Forelimb muscle (tissue), 1 donor: ENCODE measurements around the gene PSMA8. TPM values are rescaled to one million over a fixed set of nuclear protein-coding genes. Genes with fewer than 3 reads are reported as not detected.
A peak's percentile ranks its signal among the peaks of the same experiment; 100 is the strongest.
"Not testable (repeated sequence)": the region's sequence is repeated elsewhere in the genome, so short reads cannot be mapped to it uniquely, and the experiment has no call there.

ENCODE experiments used
- DNase-seq: peaks from one replicate; pipeline ENCODE4 v3.0.0-alpha.2; 2013; ENCODE audit warnings: low read depth
- polyA plus RNA-seq: library from polyadenylated mRNA; unstranded; fragments of 120-200 nt; gene quantifications from one replicate; pipeline ENCODE4 v1.2.1, GENCODE V29; 2013; ENCODE audit not compliant: insufficient read length

PSMA8 gene
- polyA plus RNA-seq, result not detected

DNA sequence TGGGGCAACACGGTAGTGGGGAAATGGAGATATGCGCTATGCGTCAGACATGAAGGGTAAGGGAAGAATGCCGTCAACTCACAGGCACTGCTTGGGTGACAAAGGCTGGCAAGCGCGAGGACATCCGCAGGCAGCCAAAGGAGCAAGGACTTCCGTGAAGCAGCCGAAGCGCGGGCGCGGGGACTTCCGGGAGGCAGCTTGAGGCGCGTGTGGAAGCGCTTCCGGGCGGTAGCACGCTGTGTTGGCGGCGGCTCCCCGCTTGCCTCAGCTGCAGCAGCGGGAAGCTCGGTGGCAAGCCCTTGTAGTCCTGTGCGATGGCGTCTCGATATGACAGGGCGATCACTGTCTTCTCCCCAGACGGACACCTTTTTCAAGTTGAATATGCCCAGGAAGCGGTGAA is at the start of gene PSMA8:
TSS of gene PSMA8 (plus strand) at position 218 of the 400 bp plus-strand sequence. CDS start at position 315, 97 bp downstream.
- no peak for DNase-seq

DNA sequence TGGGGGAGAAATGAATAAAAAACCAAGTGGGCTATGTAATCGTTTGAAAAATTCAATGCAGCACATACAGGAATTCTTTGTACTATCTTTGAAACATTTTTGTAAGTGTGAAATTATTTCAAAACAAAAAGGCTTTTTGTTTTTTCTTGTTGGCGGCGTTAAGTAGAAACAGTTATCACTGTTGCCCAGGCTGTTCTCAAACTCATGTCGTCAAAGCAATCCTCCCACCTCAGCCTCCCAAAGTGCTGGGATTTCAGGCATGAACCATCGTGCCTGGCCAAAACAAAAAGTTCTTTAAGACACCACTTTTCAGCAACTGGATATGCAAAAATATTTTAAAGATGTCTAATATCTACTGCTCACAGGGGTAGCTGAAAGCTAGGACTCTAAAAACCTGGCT is 48.6 kb upstream of the PSMA8 start:
- no peak for DNase-seq

DNA sequence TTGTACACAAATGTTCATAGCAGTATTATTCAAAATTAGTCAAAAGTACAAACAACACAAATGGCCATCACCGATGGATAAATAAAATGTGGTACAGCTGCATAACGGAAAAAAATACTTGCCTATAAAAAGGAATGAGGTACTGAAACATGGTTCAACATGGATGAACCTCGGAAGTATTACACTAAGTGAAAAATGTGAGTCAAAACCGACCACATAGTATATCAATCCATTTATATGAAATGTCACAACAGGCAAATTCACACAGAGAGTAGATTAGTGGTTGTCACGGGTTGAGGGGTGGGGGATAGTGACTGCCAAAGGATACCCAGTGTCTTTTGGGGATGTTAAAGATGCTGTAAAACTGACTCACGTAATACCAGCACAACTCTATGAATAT is 46.7 kb upstream of the PSMA8 start:
- no peak for DNase-seq

DNA sequence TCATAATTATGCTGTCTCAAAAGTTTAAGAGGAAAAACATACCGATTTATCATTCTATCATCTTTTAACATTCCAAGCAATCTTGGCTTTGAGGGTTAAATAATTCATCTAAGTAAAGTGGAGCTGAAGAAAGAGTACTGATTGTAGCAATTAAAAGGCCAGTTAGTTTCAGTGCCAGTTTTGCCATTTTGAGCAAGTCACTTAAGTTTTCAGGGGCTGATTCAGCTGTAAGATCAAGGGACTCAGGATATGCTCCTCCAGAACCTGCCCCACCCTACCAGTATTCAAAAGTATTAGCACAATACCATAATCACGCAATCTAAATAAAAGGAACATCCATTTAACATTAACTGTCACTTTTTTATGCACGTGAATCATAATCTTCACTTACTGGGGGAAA is 45.2 kb upstream of the PSMA8 start:
- no peak for DNase-seq

DNA sequence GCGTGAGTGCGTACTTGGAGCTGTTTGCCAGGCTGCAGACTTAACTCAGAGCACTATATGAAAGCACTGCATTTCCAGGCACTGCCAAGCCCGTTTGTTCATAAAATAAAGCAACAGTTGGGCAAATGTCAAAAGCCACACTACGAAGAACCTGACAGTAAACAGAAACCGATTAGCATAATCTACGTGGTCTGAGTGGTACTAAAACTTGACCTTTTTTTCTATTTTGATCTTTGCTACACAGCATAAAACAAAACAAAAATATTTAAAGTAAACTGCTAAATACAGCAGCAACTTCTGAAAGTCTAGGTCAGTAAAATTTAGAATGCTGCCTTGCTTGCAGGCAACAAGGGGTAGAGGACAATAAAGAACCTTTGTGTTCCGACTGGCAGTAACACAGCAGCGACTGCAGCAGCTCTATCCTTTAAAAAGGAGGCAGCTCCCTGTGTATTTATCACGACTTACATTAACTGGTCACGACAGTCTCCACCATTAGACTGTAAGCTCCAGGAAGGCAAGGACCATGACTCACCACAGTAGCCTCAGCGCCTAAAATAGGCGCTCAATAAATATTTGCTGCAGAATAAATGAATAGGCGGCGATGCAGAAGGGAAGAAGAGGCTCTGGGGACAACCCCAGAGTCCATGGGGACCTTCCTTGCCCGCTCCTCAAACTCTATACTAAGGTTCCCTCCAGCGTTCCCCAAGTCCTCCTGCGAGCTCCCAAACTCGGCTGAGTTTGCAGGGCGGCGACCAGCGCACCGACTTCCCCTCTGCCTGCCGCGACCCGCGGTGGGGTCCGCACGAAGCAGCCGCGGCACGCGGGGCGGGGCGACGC is 44.2 kb upstream of the PSMA8 start:
- no peak for DNase-seq

DNA sequence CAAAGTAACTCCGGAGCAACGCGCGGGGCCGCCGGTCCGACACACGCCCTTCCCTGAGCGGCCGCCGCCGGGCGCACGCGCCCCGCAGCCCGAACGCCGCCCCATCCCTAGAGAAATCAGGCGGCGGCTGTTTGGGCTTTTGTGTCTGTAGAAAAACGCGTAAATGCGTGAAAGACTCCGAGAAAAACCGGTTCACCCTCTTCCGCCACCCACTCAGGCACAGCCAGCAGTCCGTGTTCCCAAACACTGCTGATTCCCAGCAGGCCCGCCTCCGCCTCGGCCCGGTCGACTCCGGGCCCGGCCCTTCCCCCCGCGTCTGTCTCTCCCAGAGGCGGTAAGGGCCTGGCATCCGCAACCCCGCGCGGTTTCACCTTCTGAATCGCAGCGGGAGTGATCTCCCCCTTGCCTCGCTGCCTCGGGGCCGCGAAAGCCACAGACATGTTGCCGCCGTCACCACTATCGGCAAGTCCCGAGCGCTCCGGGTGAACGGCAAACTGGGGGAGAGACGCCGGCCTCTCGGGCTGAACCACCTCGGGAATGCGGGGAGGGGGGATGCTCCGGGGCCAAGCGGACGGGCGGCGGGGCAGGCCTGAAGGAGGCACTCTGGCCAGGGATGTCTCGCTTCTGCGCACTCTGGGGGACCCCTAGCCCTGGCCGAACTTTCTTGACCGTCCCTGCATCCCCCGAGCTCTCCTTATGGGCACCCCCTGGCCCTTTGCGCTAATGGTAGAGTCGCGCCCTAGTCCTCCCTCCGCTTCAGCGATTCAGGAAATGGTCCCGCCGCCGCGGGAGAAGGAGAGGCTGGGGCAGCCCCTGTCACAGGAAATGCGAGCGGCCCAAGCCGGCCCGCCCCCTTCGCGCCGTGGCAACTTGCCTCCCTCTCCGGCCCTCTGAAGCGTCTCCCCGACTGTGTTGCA is 43.3 kb upstream of the PSMA8 start, which contains the start of gene SS18:
TSS of gene SS18 (minus strand) at position 484 of the 917 bp plus-strand sequence. CDS start at position 440, 44 bp downstream.
- DNase-seq, result peak; percentile 83

DNA sequence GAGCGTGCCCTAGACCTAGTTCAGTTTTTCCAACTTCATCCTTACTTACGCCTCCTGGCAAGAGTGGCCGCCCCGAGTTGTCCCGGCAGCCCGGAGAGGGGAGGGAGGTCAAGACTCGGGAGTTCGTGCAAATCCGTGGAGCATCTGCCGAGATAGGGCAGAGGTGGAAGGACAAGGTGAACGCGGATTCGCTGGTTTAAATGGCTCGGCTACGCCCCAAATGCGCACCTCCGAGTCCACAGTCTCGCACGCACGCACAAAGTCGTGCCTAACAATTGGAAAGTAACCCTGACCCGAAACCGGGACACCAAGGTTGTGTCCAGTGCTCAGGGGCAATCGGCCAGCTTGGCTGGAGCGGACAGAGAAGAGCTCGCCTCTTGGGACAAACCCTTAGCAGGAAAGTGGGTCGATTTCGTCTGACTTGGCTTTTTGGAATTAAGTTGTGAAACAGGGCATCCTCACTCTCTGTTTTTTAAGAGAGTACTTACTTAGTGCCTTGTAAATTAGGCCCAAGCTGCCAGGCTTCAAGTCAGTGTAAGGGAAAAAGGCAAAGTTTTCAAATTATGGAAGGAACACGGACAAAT is 42.5 kb upstream of the PSMA8 start:
- no peak for DNase-seq

DNA sequence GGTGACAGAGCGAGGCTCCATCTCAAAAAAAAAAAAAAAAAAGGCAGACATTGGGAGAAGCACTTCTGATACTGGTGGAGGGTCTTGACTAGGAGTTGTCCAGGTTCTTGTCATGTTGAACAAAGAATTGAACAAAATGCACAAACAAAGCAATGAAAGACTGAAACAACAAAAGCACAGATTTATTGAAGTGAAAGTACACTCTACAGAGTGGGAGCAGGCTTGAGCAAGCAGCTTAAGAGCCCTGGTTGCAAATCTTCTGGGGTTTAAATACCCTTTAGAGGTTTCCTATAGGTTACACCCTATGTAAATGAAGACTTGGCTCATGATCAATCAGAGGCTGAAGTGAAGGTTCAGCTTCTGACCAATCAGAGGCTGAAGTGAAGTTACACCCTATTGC is 36.8 kb upstream of the PSMA8 start:
- DNase-seq, result no peak

DNA sequence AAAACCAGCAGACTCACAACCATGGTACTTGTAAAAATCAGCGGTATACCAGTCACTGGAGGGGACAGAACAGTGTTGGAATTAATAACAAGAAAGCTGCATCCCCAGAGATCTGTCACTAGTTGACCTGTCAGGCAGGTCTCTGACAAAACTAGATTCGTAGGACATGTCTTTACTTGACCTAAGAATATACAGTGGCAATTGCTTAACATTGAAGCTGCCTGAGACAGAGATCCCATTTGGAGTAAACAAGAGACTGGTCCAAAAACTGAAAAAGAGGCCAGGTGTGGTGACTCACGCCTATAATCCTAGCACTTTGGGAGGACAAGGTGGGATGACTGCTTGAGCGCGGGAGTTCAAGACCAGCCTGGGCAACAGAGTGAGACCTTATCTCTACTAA is 36.1 kb upstream of the PSMA8 start:
- DNase-seq, result no peak

DNA sequence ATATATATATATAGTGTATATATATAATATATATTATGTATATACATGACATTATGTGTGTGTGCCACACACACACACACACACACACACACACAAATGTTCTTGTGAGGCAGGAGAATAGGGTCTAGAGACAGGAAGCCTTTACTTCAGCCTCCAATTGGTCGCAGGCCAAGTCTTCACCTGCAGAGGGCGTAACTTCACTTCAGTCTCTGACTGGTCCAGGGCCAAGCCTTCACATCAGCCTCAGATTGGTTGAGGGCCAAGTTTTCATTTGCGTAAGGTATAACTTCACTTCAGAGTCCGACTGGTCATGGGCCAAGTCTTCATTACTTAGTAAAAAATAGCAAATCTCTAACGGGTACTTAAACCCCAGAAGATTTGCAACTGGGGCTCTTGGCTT is 30.1 kb upstream of the PSMA8 start:
- no peak for DNase-seq

DNA sequence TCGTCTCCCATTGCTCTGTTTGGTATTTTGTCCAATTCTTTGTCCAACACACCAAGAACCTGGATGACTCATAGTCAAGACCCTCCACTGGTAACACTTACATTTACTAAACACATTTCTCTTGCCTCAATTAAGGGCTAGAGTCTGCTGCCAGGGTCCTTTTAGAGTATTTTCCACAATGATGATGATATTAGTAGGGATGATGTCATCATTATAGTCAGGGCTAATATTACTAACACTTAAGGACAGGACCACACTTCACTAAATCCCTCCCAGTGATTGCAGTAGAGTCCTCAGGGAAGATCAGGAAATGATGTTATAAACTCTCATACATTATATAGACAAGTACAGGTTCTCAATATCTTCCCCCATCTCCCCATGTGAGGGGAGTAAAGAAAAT is 29.6 kb upstream of the PSMA8 start:
- no peak for DNase-seq

DNA sequence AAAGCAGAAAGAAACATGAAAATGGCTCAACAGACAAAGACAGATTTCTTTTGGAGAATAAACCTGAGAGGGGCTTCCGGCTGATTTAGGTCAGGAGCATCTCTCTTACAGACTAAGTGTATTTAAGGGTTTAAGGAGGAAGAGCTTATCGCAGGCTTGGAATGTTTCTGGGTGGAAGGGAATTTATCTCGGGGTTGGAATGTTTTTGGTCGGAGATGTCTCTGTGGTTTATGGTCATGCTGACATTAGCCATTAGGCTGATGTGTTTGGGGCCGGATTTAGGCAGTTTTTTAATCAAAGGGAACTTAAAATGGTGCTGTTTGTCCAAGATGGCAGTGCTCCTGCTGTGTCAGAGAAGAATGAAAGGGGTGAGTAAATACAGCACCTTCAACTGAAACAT is 14.4 kb upstream of the PSMA8 start:
- DNase-seq, result no peak

DNA sequence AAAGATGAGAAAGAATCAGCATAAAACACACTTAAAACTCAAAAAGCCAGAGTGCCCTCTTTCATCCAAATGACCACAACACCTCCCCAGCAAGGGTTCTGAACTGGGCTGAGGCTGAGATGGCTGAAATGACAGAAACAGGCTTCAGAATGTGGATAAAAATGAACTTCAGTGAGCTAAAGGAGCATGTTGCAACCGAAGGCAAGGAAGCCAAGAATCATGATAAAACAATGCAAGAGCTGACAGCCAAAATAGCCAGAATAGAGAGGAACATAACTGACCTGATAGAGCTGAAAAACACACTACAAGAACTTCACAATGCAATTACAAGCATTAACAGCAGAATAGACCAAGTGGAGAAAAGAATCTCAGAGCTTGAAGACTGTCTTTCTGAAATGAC is 12.2 kb upstream of the PSMA8 start:
- DNase-seq, result no peak

DNA sequence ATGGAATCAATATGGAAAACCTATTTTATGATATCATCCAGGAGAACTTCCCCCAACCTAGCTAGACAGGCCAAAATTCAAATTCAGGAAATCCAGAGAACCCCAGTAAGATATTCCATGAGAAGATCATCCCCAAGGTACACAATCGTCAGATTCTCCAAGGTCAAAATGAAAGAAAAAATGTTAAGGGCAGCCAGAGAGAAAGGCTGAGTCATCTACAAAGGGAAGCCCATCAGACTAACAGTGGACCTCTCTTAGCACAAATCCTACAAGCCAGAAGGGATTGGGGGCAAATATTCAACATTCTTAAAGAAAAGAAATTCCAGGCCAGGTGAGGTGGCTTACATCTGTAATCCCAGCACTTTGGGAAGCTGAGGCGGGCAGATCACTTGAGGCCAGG is 11.7 kb upstream of the PSMA8 start:
- not testable (repeated sequence) for DNase-seq

DNA sequence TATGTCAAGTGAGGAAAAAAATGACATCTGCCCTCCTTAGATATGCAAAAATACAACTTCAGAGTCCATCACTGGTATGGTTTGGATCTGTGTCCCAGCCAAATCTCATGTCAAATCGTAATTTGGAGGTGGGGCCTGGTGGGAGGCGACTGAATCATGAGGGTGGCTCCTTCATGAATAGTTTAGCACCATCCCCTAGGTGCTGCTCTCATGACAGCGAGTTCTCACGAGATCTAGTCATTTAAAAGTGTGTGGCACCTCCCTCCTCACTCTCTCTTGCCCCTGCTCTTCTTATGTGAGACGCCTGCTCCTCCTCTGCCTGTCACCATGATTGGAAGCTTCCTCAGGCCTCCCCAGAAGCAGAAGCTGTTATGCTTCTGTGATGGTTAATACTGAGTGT is 5.9 kb upstream of the PSMA8 start:
- DNase-seq, result no peak

DNA sequence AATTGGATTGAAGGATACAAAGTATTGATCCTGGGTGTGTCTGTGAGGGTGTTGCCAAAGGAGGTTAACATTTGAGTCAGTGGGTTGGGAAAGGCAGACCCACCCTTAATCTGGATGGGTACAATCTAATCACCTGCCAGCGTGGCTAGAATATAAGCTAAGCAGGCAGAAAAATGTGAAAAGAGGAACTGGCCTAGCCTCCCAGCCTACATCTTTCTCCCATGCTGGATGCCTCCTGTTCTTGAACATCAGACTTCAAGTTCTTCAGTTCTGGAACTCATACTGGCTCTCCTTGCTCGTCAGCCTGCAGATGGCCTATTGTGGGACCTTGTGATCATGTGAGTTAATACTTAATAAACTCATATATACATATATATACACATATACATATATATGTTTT is 5.5 kb upstream of the PSMA8 start:
- DNase-seq, result not testable (repeated sequence)

DNA sequence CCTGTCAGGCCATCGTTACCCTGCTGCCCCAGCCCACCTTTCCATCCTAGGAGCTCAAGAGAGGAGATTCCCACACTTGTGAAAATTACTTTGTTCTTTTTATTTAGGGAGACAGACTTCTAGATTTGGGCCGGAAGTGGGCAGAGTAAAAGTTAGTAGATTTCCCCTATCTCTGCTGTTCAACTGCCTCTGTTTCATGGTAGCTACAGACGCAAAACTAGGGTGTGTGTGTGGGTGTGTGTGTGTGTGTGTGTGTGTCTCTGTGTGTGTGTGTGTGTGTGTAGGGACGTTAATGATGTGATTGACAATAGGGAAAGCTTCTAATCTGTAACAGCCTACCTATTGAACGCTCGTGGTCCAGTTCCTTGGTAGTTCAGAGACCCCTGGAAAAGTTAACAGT is 438 bp downstream of the PSMA8 start:
- no peak for DNase-seq

DNA sequence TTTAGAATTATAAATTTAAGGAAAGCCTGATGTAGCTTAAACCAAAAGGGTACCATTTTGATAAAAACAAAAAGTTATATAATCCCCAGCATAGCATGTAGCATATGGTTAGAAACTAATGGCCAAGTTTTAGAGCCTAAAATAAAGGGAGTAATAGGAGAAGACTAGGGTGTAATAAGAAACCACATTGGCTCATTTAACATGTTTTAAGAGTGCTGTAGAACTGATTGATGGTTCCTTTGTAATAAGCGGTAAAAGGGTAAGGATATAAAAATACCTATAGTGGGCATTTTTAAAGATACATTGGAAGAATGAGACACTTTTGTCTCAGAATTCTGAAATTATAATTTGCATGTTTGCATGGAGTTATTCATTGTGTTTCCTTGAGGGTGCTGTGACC is 1.9 kb downstream of the PSMA8 start:
- no peak for DNase-seq

DNA sequence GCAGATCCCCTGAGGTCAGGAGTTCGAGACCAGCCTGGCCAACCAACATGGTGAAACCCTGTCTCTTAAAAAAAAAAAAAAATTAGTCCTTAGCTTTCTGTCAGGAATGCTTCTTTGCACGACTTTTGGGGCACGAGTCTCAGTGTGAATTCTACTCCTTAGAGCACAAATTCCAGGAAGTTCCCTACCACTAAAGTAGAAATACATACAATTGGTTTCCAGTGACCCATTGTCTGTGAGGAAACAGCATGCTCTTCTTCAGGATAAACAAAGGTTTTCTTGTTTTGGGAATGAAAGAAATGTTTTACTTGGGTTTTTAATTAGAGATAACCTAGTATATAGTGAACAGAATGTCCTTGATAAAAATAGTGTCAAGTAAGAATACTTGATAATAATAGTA is 23.7 kb downstream of the PSMA8 start:
- no peak for DNase-seq

DNA sequence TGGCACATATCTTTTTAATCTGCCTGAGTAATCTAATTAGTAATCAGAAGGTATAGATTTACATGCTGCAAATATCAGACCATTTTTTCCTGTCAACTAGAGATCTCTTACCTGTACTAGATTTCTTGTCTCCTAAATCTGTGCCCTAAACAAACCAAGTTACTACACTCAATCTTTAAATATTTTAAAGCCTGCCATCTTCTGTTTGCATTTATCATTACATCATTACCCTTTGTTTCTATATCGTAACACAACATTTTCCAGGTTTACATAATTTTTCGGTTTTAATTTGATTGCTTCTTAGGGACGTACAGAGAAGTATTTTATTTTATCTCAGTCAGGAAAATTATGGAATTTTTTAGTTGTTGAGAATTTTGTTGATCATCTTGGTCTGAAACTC is 25.7 kb downstream of the PSMA8 start:
- no peak for DNase-seq

DNA sequence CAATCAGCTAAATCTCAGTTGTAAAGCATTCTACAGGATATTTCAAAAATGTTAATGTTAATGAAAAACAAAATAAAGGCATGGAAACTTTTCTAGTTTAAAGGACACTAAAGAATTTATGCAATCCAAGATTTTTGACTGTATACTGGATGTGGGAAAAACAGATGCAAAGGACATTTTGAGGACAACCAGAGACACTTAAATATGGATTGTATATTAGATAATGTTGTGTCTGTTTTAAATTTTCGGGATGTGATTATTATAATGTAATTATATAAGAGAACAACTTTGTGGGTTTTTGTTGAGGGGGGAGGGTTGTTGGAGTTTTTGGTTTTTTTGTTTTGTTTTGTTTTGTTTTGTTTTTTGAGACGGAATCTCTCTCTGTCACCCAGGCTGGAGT is 30.9 kb downstream of the PSMA8 start:
- DNase-seq, result no peak

DNA sequence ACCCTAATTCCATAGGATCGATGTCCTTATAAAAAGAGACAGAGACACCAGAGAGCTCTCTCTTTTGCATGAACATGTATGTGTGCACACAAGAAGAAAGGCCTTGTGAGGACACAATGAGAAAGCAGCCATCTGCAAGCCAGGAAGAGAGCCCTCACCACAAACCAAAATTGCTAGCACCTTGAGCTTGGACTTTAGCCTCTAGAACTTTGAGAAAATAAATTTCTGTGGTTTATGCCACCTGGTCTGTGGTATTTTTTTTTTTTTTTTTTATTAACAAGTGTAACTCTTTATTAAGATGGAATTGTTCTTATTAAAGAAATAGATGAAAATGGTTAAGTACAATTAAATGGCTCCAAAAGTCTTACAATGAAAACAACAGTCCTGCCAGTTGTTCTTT is 33.9 kb downstream of the PSMA8 start:
- not testable (repeated sequence) for DNase-seq
